Activated CD8-positive, alpha-beta T cell treated with anti-CD3 and anti-CD28 coated beads for 36 hours (primary cell): ENCODE measurements around the gene PARD3. TPM values are rescaled to one million over a fixed set of nuclear protein-coding genes. Genes with fewer than 3 reads are reported as not detected.

Source experiments
- ATAC-seq: fragments of 200-7000 bp; cut with Tn5 transposase; one replicate; pipeline ENCODE4 v1.10.0; 2021; ENCODE audit warnings: mild to moderate bottlenecking, moderate library complexity
- CTCF ChIA-PET: fragments of 350-600 bp; sonication (Branson Sonifier 250); formaldehyde crosslinking; loops from one replicate; lab custom pipeline; 2021; ENCODE audit warnings: antibody characterized with exemption; lab: Charles Lee
- POLR2A ChIA-PET: fragments of 350-600 bp; sonication (Branson Sonifier 250); formaldehyde crosslinking; loops from one replicate; lab custom pipeline; 2021; ENCODE audit warnings: antibody characterized with exemption; lab: Charles Lee
- DNase-seq: peaks from one replicate; pipeline ENCODE4 v3.0.0-alpha.2; 2020
- H3K27ac Mint-ChIP-seq: one replicate; pipeline ENCODE4 v1.8.0; 2021; ENCODE audit warnings: mild to moderate bottlenecking, mixed read lengths
- H3K27me3 Mint-ChIP-seq: one replicate; pipeline ENCODE4 v1.8.0; 2021; ENCODE audit warnings: mixed read lengths
- H3K36me3 Mint-ChIP-seq: one replicate; pipeline ENCODE4 v1.8.0; 2021; ENCODE audit warnings: low read depth, mixed read lengths
- H3K4me1 Mint-ChIP-seq: one replicate; pipeline ENCODE4 v1.8.0; 2021; ENCODE audit warnings: low read depth, mixed read lengths
- H3K4me3 Mint-ChIP-seq: one replicate; pipeline ENCODE4 v1.8.0; 2021; ENCODE audit warnings: mild to moderate bottlenecking, moderate library complexity, mixed read lengths
- H3K9me3 Mint-ChIP-seq: one replicate; pipeline ENCODE4 v1.8.0; 2021; ENCODE audit warnings: mixed read lengths
- intact Hi-C: fragments of 100-400 bp; cut with micrococcal nuclease; formaldehyde crosslinking; loops from one replicate; pipeline ENCODE4 v1.10.0; 2022
- total RNA-seq, 2 experiments: library from RNA; stranded (reverse); gene quantifications; one replicate each; pipeline ENCODE4 v1.2.3, GENCODE V29; 2021
- TF ChIP-seq, protein P1 (sequence below): fragments of 200-600 bp; IDR thresholded peaks from one replicate; pipeline ENCODE4 v1.8.0; 2022; ENCODE audit warnings: antibody characterized with exemption, mild to moderate bottlenecking

The PARD3 gene
- total RNA-seq, 2 experiments from 2014 or later: 1.6 to 2.0 TPM

DNA sequence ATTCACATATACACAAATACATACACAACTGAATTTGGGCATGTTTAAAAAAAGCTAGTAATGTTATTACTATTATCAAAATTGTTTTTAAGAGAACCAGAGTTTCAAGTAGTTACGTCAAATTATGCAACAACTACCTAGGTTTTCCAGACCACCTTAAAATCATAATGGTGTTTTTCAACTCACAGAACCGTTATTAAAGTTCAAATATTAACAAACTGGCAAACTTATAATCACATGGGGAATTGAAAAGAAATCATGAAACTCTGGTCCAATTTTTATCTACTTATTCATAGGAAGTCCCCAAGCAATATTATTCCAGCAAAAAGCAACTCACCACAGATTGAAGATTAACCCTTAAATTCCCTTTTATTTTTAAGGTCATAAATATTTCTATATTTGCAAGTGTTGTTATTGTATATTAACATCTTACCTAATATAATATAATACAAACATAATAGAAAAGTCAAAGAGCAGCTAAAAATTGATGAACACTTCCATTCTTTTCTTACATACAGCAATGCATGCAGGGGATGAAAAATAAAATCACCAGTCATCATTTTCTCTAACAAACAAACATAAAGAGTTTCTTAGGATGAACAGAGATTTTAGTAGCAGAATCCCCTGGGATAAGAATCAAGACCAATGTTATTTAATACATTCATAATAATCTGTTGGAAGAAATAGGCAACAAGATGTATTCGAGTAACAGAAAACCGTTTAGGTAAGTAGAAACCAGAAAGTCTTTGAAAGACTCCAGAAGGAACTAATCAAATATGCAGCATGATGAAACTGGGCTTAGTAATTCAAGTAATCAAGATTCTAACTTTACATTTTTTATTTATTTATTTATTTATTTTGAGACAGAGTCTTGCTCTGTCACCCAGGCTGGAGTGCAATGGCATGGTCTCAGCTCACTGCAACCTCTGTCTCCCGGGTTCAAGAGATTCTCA, 391.1 kb downstream of the PARD3 start:
- H3K27me3 Mint-ChIP-seq: no peaks in the 10 kb centered on the region
- TF ChIP-seq, protein P1, sequence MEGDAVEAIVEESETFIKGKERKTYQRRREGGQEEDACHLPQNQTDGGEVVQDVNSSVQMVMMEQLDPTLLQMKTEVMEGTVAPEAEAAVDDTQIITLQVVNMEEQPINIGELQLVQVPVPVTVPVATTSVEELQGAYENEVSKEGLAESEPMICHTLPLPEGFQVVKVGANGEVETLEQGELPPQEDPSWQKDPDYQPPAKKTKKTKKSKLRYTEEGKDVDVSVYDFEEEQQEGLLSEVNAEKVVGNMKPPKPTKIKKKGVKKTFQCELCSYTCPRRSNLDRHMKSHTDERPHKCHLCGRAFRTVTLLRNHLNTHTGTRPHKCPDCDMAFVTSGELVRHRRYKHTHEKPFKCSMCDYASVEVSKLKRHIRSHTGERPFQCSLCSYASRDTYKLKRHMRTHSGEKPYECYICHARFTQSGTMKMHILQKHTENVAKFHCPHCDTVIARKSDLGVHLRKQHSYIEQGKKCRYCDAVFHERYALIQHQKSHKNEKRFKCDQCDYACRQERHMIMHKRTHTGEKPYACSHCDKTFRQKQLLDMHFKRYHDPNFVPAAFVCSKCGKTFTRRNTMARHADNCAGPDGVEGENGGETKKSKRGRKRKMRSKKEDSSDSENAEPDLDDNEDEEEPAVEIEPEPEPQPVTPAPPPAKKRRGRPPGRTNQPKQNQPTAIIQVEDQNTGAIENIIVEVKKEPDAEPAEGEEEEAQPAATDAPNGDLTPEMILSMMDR: no peak
- CTCF ChIA-PET: no interaction called here
- POLR2A ChIA-PET: no interaction called here
- no peak for DNase-seq
- no peak for ATAC-seq
- no peaks in the 10 kb centered on the region for H3K4me1 Mint-ChIP-seq
- no peak overlapping the region for H3K27ac Mint-ChIP-seq
- no peak overlapping the region for H3K4me3 Mint-ChIP-seq
- no peaks in the 10 kb centered on the region for H3K9me3 Mint-ChIP-seq
- no peaks in the 10 kb centered on the region for H3K36me3 Mint-ChIP-seq
- intact Hi-C loops: loop anchor here (10.0 kb wide), 1 partner anchor 61 kb away; no protein-coding TSS in a partner anchor

GRCh38 chr10:34420795-34421194, 394.3 kb downstream of the PARD3 start:
- H3K27me3 Mint-ChIP-seq: no peaks in the 10 kb centered on the region
- TF ChIP-seq, protein P1: no peak

GRCh38 chr10:34420273-34420672, 394.8 kb downstream of the PARD3 start:
- DNase-seq: no peak
- H3K27me3 Mint-ChIP-seq: no peaks in the 10 kb centered on the region
- intact Hi-C loops: loop anchor here (10.0 kb wide), 1 partner anchor 65 kb away; no protein-coding TSS in a partner anchor
- H3K4me1 Mint-ChIP-seq: no peaks in the 10 kb centered on the region
- H3K9me3 Mint-ChIP-seq: no peaks in the 10 kb centered on the region
- no peak overlapping the region for H3K27ac Mint-ChIP-seq
- ChIA-PET POLR2A (no interaction called here), CTCF (no interaction called here)
- TF ChIP-seq, protein P1: no peak
- ATAC-seq: no peak
- H3K36me3 Mint-ChIP-seq: no peaks in the 10 kb centered on the region
- H3K4me3 Mint-ChIP-seq: no peak overlapping the region

More at GRCh38 chr10:34420795-34421194, 394.3 kb downstream of the PARD3 start:
- DNase-seq (no peak), ATAC-seq (no peak)
- CTCF ChIA-PET: no interaction called here
- Mint-ChIP-seq H3K4me1 (no peaks in the 10 kb centered on the region), H3K9me3 (no peaks in the 10 kb centered on the region), H3K4me3 (no peak overlapping the region), H3K27ac (no peak overlapping the region), H3K36me3 (no peaks in the 10 kb centered on the region)
- POLR2A ChIA-PET: no interaction called here
- intact Hi-C loops: loop anchor here (10.0 kb wide), 1 partner anchor 64 kb away; no protein-coding TSS in a partner anchor

GRCh38 chr10:34415039-34415438, 400.1 kb downstream of the PARD3 start:
- intact Hi-C loops: no loop called here
- POLR2A ChIA-PET: no interaction called here
- TF ChIP-seq, protein P1: no peak
- CTCF ChIA-PET: no interaction called here
- Mint-ChIP-seq H3K36me3 (no peaks in the 10 kb centered on the region), H3K4me3 (no peak overlapping the region), H3K9me3 (no peaks in the 10 kb centered on the region), H3K27me3 (no peaks in the 10 kb centered on the region), H3K4me1 (no peaks in the 10 kb centered on the region), H3K27ac (no peak overlapping the region)
- ATAC-seq (no peak), DNase-seq (no peak)
